Measurements from ENCODE around the gene FAM131B. TPM values are rescaled to one million over a fixed set of nuclear protein-coding genes. Genes with fewer than 3 reads are reported as not detected.
"Not testable (repeated sequence)": the region's sequence is repeated elsewhere in the genome, so short reads cannot be mapped to it uniquely, and the experiment has no call there.

The FAM131B gene
- total RNA-seq, 1 experiment from 2014 or later: 0.79 TPM

DNA sequence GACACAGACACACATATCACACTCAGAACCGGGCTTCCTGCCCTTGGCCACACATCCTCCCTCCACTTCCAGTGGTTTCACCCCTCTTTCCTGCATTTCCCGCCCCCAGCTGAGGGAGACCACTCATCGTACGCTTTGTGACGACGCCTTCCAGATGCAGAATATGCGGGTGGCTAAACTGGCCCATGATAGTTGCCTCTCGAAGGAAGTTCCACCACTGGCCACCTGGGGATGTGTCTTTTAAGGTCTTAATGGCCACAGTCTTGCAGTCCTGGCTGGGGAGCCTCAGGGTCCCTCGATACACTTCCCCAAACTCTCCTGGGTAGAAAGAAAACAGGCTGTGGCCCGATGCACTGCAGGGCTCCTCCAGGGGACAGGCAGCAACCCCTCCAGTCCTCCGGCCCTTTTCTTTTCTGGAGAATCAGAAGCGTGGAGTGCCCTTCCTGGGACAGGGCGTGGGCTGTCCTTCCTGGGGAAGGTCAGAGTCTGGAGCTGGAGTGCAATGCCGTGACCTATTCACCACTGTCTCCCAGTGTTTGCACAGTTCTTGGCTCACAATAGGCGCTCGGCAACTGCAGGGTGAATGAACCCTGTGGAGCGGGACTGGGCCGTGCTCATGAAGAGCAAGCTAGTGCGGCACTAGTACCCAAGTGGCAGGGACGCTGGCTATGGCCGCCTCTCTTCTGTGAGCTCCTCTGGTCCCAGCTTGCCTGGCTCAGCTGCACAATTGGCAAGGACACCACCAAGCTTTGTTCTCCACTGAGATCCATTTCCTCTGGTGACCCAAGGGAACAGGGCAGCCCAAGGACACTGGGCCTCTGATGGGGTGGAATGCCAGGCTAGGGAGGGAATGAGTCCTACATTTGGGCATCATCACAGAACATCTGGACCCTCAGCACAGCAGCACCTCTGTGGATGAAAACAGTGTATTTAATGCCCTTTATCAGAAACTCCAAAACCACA, 33.0 kb upstream of the FAM131B start:
- no peak for DNase-seq (ENCODE audit: low read depth)

DNA sequence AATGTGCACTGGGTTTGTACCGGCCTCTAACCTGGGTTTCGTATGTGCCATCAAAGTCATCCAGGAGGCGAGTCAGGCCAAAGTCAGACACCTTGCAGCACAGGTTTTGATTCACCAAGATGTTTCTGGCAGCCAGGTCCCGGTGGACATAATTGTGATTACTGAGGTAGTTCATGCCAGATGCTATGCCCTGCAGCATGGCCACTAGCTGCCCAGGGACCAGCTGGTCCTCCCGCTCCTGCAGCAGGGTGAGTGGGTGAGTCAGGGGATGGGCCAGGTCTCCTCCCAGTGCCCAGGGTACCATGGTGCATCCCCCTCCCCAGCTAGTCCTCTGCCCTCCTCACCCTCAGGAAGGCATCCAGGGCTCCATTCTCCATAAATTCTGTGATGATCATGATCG, 32.3 kb upstream of the FAM131B start:
- DNase-seq (ENCODE audit: low read depth): no peak

GRCh38 chr7:143394068-143394467, 31.6 kb upstream of the FAM131B start:
- DNase-seq (ENCODE audit: low read depth): no peak

GRCh38 chr7:143393267-143394041, 30.9 kb upstream of the FAM131B start:
- DNase-seq (ENCODE audit: low read depth): no peak

GRCh38 chr7:143392875-143393266, 30.4 kb upstream of the FAM131B start:
- no peak for DNase-seq (ENCODE audit: low read depth)

DNA sequence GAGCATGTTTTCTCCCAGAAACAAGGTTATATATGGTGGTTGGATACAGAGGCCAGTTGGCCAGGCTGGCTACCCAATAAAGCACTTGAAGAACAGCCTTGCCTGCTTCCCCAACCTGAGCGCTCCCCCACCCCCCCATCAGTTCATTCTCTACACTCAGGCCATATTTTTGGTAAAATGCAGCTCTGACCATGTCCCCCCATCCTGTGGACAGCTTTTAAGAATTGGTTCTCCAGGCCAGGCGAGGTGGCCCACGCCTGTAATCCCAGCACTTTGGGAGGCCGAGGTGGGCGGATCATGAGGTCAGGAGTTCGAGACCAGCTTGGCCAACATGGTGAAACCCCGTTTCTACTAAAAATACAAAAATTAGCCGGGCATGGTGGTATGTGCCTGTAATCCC, 29.9 kb upstream of the FAM131B start:
- DNase-seq (ENCODE audit: low read depth): not testable (repeated sequence)

GRCh38 chr7:143391462-143392404, 29.2 kb upstream of the FAM131B start:
- no peak for DNase-seq (ENCODE audit: low read depth)

GRCh38 chr7:143390773-143391317, 28.3 kb upstream of the FAM131B start:
- DNase-seq (ENCODE audit: low read depth): no peak

- no peak for DNase-seq (ENCODE audit: low read depth)
Measured at GRCh38 chr7:143390104-143390772, 27.7 kb upstream of the FAM131B start.

DNA sequence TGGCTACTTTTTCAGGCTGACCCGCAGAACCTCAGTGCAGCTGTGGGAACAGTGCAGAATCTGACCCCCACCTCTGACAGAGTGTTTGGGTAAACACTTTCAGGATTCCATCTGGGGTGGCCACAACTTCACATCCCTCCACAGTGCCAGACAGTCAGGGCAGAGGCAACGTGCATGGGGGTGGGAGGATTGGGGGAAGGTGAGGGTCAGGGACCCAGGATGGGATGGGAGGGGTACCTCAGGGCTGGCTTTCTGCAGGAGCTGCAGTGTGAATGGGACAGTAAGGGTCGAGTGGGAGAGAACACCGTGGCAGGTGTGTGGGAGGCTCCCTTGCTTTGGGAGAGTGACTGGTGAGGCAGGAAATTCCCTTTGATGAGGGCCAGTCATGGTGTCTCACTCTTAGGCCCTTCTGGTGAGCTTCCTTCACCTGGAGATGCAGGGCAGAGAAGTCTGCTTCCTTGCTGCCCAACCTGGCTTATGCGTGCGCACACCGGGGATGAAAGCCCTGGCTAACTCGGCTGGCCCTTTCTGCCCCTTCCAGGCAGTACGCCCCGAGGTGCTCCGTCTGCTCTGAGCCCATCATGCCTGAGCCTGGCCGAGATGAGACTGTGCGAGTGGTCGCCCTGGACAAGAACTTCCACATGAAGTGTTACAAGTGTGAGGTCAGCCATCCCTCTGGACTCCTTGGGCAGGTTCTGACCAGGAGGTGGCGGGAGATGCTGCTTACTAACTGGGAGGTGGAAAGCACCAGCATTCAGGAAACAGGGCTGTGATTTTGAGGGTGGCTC, 27.0 kb upstream of the FAM131B start:
- no peak for DNase-seq (ENCODE audit: low read depth)

- DNase-seq (ENCODE audit: low read depth): no peak
Measured at GRCh38 chr7:143388491-143389101, 26.1 kb upstream of the FAM131B start.

GRCh38 chr7:143388051-143388450, 25.5 kb upstream of the FAM131B start:
- no peak for DNase-seq (ENCODE audit: low read depth)

DNA sequence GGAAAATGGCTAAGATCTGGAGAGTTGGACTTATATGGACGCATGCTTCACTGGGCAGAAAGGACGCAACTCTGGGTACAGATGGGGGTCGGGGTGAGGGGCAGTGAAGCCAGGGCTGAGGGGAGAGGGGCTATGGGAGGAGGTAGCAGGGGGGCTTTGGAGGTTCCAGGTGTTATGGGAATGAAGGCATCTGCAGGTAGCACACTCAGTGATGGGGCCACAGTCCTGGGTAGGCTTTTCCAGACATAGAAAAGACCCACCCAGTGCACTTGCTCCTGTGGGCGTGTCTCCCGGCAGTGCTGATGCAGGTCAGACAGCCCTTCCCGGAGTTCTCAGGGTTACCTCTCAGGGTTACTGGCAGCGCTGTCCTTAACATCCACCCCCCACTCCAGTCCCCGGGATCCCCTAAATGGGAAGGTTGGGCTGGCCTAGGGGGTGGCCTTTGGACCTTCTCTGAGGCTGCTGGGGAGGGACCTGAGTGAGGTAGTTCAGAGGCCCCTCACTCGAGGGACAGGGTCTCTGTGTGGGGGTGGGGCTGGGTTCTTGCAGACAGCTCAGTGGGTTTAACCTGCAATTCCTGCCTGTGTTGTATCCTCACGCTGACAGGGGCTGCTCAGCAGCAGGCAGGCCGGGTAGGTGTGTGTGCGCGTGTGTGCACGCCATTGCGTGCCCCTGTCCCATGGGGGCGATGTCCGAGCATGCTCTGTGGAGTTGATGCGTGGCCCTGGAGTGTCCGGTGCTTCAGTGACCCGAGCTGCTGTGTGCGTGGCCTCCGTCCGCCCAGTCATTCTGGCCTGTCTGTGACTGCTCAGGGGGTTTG, 24.9 kb upstream of the FAM131B start:
- no peak for DNase-seq (ENCODE audit: low read depth)

GRCh38 chr7:143385891-143386781, 23.6 kb upstream of the FAM131B start:
- DNase-seq (ENCODE audit: low read depth): no peak

- no peak for DNase-seq (ENCODE audit: low read depth)
Measured at GRCh38 chr7:143384661-143385631, 22.4 kb upstream of the FAM131B start.

GRCh38 chr7:143384148-143384547, 21.6 kb upstream of the FAM131B start:
- no peak for DNase-seq (ENCODE audit: low read depth)

- no peak for DNase-seq (ENCODE audit: low read depth)
Measured at GRCh38 chr7:143383642-143383957, 21.1 kb upstream of the FAM131B start.
